GM20000 (cell line): ENCODE results near the gene TIMM13.

ENCODE experiments used
- DNase-seq: peaks from one replicate; pipeline ENCODE4 v3.0.0; 2012; ENCODE audit warnings: low spot score
- TF ChIP-seq, protein P1 (sequence below): IDR thresholded peaks from 2 replicates; pipeline ENCODE4 v1.5.1; 2012; ENCODE audit warnings: mild to moderate bottlenecking, control low read depth; ENCODE audit errors: extremely low read depth, missing control alignments

TIMM13 gene

DNA sequence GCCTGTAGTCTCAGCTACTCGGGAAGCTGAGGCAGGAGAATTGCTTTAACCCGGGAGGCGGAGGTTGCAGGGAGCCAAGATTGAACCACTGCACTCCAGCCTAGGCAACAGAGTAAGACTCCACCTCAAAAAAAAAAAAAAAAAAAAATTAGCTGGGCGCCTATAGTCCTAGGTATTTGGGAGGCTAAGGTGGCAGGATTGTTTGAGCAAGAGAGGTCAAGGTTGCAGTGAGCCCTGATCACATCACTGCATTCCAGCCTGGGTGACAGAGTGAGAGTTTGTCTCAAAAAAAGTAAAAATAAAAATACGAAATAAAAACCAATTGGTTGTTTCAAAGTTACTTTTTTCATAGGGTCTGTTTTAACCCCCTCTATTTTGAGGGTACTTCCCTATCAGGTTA, 30.7 kb upstream of the TIMM13 start:
- TF ChIP-seq, protein P1, sequence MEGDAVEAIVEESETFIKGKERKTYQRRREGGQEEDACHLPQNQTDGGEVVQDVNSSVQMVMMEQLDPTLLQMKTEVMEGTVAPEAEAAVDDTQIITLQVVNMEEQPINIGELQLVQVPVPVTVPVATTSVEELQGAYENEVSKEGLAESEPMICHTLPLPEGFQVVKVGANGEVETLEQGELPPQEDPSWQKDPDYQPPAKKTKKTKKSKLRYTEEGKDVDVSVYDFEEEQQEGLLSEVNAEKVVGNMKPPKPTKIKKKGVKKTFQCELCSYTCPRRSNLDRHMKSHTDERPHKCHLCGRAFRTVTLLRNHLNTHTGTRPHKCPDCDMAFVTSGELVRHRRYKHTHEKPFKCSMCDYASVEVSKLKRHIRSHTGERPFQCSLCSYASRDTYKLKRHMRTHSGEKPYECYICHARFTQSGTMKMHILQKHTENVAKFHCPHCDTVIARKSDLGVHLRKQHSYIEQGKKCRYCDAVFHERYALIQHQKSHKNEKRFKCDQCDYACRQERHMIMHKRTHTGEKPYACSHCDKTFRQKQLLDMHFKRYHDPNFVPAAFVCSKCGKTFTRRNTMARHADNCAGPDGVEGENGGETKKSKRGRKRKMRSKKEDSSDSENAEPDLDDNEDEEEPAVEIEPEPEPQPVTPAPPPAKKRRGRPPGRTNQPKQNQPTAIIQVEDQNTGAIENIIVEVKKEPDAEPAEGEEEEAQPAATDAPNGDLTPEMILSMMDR = no peak
- no peak for DNase-seq

DNA sequence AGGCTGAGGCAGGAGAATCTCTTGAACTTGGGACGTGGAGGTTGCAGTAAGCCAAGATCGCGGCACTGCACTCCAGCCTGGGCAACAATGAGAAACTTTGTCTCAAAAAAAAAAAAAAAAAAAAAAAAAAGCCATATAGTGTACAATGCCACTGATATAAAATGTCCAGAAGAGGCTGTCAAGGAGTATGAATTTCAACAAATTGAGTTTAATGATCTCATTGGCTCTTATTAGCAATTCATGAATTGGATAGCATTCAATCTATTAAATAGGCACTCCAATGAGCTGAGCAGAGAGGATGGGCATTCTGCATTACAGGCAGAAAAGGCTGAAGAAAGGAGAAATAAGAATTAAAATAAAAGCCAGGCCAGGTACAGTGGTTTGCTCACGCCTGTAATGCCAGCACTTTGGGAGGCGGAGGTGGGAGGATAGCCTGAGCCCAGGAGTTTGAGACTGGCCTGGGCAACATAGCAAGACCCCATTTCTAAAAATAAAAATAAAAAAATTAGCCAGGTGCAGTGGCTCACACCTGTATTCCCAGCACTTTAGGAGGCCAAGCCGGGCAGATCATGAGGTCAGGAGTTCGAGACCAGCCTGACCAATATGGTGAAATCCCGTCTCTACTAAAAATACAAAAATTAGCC, 30.1 kb upstream of the TIMM13 start:
- DNase-seq = no peak

DNA sequence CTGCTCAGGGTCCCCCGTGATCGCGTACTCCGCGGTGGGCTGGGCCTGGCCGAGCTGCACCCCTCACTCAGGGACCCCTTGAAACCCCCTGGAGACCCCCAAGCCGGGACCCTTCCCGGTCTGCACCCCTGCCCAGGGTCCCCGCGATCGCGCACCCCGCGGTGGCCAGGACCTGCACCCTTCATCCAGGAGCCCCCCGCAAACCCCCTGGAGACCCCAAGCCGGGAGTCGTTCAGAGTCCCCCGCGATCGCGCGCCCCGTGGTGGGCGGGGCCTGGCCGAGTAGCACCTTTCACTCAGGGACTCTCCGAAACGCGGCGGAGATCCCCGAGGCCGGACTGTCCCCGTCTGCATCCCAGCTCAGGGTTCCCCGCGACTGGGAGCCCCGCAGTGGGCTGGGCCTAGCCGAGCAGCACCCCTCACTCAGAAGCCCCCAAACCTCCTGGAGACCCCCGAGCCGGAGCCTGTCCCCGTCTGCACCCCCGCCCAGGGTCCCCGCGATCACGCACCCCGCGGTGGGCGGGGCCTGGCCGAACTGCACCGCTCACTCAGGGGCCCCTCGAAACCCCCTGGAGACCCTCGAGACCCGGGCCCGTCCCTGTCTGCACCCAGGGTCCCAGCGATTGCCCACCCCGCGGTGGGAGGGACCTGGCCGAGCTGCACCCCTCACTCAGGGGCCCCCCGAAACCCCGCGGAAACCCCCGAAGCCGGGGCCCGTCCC, 28.6 kb upstream of the TIMM13 start:
- TF ChIP-seq, protein P1 = no peak
- DNase-seq = peak; percentile 90

More for the DNA sequence above, 30.1 kb upstream of the TIMM13 start:
- TF ChIP-seq, protein P1 = no peak

DNA sequence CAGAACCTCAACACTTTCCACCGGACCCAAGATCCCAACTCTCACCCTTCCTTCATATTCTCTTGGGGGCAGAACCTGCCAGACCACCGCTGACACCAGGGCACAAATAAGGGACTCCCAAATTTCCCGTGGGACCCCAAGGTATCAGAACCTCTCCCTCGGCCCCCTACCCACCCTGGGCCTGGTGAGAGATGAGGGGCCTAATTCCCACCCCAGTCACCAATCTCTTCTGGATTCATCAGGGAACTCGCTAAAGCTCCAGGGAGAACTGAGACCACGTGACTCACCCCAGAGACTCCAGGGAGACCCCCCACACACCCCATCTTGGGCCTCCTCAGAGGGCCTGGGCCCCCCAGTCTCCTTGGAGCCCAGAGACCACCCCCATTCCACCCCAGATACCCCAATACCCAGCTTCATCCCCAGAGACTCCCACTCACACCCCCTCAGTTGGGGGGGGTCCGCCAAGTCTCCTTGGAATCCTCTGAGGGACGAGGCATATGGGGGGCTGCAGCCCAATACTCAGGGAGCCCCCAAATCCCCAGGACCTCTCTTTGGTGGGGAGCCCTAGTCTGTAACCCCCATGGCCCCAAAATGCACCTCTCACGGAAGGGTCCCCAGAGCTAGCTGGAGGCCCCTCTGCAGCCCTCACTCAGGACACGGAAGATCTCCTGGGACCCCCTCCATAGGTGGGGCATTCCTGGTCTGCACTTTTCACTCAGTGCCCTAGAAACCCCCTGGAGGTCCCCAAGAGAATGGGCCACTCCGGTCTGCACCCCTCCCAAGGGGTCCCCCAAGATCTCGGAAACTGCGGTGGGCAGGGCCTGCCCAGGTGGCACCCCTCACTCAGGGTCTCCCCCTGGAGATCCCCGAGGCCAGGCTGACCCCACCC, 27.8 kb upstream of the TIMM13 start:
- no peak for DNase-seq
- TF ChIP-seq, protein P1 = no peak

DNA sequence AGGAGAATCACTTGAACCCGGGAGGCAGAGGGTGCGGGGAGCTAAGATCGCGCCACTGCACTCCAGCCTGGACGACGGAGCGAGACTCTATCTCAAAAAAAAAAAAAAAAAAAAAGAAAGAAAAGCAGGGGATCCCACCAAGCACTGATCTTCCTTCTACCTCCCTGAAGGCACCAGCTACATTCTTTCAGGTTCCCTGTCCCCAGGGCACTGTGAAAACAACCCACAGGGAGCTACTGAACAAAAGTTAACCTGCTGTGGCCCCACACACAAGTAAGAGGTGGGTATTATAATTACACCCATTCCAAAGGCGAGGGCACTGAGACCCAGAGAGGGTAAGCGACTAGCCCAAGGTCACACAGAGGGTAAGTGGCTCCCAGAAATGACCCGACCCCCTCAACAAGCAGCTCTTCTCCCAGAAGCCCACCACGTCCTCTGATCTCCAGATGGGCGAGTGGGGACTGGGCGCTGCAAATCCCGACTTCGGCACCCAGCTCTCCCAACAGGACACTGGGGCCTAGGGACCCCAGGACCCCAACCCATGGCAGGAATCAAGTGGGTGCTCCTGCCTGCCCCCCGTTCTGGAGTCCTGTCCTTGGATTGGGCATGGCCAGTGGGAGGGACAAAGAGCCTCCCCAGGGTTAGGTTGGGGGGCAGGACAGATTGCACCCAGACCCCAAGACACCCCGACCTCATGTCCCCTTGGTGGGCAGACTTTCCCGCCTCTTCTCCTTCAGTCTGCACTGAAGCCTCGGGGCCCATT, 27.0 kb upstream of the TIMM13 start:
- TF ChIP-seq, protein P1 = no peak
- no peak for DNase-seq

DNA sequence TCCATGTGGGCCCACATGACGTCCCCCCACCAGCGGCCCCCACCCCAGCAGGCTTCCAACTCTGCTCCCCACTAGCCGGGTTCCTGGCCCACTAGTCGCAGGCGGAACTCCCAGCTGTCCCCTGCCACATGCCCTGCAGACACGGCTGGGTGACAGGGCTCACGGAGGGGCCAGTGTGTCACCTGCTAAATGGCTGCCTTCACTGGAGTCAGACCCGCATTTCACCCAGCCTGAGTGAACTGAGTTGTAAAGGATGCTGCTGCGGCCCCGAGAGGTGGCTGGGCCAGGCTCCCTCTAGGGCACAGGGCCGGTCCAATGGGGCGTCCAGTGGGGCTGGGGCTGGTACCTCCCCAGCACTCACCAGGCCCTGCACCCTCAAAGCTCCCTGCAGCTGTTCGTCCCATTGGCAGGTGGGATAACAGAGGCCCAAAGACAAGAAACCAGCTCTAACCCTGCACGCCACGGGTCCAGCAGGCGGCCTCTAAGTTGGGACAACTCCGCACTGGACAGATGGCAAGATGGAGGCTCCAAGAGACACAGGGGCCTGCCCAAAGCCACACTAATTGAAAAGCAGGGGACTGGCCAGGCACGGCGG, 26.1 kb upstream of the TIMM13 start:
- TF ChIP-seq, protein P1 = no peak
- DNase-seq = no peak
